PFSK-1 (cell line): Measurements from ENCODE around the gene ZBTB43.

Source experiments
- POLR2AphosphoS5 ChIP-seq: IDR thresholded peaks from 2 replicates; pipeline ENCODE4 v1.6.1; 2012; ENCODE audit warnings: low read depth, mild to moderate bottlenecking, control low read depth, low read length, moderate library complexity
- SIN3A ChIP-seq: IDR thresholded peaks from 2 replicates; pipeline ENCODE4 v1.6.1; 2012; ENCODE audit warnings: mild to moderate bottlenecking, low read length, moderate library complexity, borderline replicate concordance; ENCODE audit not compliant: insufficient read depth
- TAF1 ChIP-seq: IDR thresholded peaks from 2 replicates; pipeline ENCODE4 v1.6.1; 2012; ENCODE audit warnings: low read length, control low read depth, borderline replicate concordance; ENCODE audit not compliant: insufficient read depth

- TF ChIP-seq POLR2AphosphoS5 (no peak), SIN3A (no peak), TAF1 (no peak)
Observed at GRCh38 chr9:126883636-126884035, 78.8 kb downstream of the ZBTB43 start.
